T1000 (cell line): ENCODE measurements around the gene HYPK.

Experiments used
- DNase-seq: peaks from one replicate; lab custom pipeline; 2025; ENCODE audit warnings: mixed read lengths; lab: John Stamatoyannopoulos, UW

HYPK gene

GRCh38 chr15:43800286-43801141 lies at the start of gene HYPK:
HYPK (plus strand) TSS chr15:43800599; CDS start chr15:43800623, 24 bp downstream.
- peak; percentile 69 for DNase-seq

- no peak for DNase-seq
These were observed 48.5 kb upstream of the HYPK start for GRCh38 chr15:43751885-43752284.

- no peak for DNase-seq
These were observed 37.6 kb upstream of the HYPK start for GRCh38 chr15:43762824-43763223.

- DNase-seq, result no peak
These were observed 36.5 kb upstream of the HYPK start for GRCh38 chr15:43763819-43764446.

GRCh38 chr15:43769584-43770228 lies 30.7 kb upstream of the HYPK start:
- peak; percentile 21 for DNase-seq

GRCh38 chr15:43771816-43772215 lies 28.6 kb upstream of the HYPK start:
- no peak for DNase-seq

GRCh38 chr15:43772624-43773023 lies 27.8 kb upstream of the HYPK start:
- DNase-seq, result no peak

GRCh38 chr15:43774062-43774461 lies 26.3 kb upstream of the HYPK start:
- no peak for DNase-seq

- DNase-seq, result peak; percentile 32
These were observed 24.9 kb upstream of the HYPK start for GRCh38 chr15:43775411-43775965.

GRCh38 chr15:43776101-43776717 lies 24.2 kb upstream of the HYPK start:
- DNase-seq, result no peak

- peak; percentile 65 for DNase-seq
These were observed 23.6 kb upstream of the HYPK start, which contains the start of gene ELL3 for GRCh38 chr15:43776718-43777266. ELL3 (minus strand) TSS chr15:43776966; CDS start chr15:43776901, 65 bp downstream.

GRCh38 chr15:43777267-43777914 lies 23.0 kb upstream of the HYPK start:
- DNase-seq, result peak; percentile 82

GRCh38 chr15:43779016-43779415 lies 21.4 kb upstream of the HYPK start:
- no peak for DNase-seq

GRCh38 chr15:43789409-43789808 lies 11.0 kb upstream of the HYPK start:
- DNase-seq, result no peak

GRCh38 chr15:43791993-43792760 lies 8.2 kb upstream of the HYPK start, which contains the start of gene SERF2:
SERF2 (plus strand) TSS chr15:43792320; CDS start chr15:43792377, 57 bp downstream.
- DNase-seq, result peak; percentile 98

- no peak for DNase-seq
These were observed 7.5 kb upstream of the HYPK start for GRCh38 chr15:43792761-43793476.

- DNase-seq, result no peak
These were observed 6.8 kb upstream of the HYPK start for GRCh38 chr15:43793647-43794046.

GRCh38 chr15:43794269-43795037 lies 5.9 kb upstream of the HYPK start:
- DNase-seq, result no peak

- DNase-seq, result no peak
These were observed 5.2 kb upstream of the HYPK start for GRCh38 chr15:43795197-43795596.
